Activated T-cell treated with anti-CD3 and anti-CD28 coated beads for 24 hours (primary cell): ENCODE measurements around the gene CST11.

Experiments
- DNase-seq: peaks from one replicate; pipeline ENCODE4 v3.0.0-alpha.2; 2020; ENCODE audit warnings: low read depth

CST11 gene

DNA sequence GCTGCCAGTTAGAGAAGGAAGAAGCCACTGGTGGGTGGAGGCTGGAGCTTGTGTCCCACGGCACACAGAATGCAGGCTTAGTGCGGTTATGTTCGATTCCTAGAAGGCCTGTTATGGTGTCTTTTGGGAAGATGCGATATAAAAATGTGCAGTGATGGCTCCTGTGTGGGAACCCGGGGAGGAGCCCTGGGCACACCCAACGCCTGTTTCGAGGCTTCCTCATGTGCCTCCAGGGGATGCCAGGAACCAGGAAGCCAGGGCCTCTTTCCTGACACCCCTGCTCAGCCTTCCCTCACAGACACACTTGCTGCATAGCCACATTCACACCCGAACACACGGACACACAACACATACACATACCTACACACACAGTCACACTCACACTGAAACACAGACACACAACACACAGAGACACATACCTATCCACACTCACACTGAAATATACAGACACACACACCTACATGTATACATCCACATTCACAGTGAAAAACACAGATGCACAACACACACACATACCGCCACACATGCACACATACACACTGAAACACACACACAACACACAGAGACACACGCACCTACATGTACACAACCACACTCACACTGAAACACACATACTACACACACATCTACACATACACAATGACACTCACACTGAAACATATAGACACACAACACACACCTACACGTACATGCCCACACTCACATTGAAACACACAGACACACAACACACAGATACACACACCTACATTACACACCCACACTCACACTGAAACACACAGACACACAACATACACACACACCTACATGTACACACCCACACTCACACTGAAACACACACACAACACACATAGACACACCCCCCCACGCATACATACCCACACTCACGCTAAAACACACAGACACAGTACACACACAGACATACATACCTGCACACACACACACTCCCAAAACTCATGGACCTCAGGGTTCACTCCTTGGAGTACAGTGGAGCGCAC, 1.2 kb upstream of the CST11 start:
- DNase-seq, result no peak

DNA sequence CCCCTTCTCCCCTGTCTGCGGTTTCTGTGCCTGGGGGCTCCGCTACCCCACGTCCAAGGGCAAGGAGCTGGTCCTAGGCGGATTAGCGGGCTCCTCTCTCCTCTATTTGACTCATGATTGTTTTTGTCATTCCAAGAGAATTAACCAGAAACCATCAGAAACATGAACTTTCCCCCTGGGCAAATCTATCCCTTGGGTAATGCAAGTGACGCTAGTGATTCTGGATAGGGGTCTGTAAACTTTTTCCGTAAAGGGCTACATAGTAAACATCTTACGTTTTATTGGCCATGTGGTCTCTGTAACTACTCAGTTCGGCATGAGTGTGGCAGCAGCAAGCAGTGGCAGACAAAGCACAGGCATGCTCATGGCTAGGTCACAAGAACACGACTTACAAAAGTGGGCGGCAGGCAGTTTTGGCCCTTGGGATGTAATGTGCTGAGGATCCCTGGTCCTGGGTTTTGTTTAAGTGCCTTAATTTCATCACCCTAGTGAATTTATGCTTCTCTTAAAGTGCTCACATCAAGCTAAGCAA, 654 bp downstream of the CST11 start:
- no peak for DNase-seq

DNA sequence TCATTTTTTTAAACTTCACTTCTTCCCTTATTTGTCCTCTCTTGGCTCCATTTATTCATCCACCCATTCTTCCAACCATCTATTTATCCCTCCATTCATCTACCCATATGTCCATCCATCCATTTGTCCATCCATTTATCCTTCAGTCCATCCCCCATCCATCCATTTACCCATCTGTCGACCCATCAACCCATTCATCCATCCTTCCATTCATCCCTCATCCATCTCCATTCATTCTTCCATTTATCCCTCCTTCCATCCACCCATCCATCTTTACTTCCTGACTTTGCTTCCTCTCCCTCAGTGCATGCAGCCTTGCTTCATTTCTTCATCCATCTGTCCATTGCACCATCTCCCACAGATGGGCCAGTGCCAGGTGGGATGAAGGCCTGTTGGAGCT, 1.8 kb downstream of the CST11 start:
- DNase-seq, result no peak

DNA sequence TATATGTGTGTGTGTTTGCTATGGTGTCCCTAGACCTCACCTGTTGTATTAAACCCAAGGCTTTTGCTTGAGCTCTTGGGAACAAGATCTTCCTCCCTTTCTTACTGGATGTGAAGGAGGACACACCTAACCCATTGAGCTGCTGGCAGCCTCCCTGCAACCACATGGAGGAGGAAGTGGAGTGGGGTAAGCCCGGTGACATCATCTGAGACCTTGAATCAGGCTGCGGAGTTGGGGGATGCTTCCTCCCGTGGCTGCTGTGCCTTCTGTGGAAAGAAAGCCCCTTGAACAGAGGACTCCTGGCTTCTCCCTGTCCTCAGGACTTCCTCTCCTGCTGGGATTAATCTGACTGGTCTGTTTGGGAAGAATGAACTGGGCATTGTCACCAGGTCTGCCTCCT, 3.3 kb downstream of the CST11 start:
- DNase-seq, result no peak

DNA sequence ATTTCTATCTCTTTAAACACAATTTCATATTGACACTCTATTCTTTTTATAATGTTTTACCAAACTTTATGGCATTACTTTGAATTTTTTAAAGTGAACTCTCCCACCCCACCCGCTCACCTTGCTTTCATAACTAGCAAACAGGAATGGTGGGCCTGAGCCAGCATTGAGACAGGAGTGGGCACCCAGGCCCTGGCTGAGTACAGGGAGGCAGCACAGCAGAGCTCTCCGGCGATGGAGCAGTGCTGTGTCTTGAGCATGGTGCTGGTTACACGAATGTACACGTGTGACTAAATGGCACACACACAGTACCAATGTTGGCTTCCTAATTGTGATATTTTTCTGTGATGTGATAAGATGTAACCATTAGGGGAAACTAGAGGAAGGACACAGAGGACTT, 4.5 kb downstream of the CST11 start:
- no peak for DNase-seq

DNA sequence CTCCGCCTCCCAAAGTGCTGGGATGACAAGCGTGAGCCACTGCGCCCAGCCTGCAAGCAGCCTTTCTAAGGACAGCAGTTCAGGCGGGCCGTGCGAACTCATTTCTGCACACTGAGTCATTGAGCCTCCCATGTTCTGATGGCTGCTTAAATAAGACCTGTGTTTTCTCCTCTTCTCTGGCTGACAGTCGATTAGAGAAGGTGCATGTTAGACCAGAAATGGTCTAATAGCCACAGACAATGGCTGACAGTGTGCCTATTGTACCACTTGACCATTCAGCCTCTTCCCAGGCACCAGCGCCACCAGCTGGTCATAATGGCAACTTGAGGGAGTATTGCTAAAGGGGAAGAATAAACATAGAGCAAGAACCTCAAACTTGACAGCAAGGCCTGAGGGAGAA, 6.2 kb downstream of the CST11 start:
- DNase-seq, result no peak

DNA sequence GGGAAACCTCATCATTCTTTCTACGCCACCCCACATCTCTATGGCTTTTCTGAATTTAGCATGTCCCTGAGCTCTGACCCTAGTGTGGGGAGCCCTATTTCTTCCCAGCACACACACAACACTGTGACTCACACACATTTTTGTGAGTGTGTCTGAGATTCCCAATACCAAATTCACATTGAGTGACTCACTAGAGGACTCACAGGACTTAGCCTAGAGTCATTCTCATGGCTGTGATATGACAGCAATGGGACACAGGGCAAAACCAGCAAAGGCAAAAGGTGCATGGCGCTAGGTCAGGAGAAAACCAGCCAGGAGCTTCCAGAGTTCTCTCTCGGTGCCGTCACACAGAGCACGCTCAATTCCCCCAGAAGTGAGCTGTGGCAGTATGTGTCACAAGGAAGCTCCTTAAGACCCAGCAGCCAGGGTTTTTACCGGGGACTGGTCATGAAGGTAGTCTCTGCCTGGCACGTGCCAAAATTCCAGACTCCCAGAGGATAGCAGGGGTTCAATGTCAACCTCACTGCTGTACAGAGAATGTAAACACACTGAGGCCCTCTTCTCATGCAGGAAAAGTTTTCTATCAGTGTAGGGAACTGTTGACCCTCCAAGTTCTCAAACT, 7.0 kb downstream of the CST11 start:
- no peak for DNase-seq

DNA sequence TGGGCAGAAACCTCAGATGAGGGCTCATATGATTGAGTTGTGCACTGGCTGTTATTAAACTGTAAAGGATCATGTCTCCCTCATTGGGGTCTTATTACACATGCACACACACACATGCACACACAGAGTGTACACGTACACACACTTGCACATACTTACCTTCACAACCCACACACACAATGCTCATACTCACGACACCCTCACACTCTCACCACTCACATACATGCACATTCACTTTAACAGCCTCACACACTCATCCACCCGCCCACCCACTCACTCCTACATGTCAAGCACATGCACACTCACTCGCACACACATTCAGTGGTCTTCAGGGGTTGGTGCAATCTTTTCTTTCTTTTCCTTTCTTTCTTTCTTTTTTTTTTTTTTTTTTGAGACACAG, 7.8 kb downstream of the CST11 start:
- no peak for DNase-seq

DNA sequence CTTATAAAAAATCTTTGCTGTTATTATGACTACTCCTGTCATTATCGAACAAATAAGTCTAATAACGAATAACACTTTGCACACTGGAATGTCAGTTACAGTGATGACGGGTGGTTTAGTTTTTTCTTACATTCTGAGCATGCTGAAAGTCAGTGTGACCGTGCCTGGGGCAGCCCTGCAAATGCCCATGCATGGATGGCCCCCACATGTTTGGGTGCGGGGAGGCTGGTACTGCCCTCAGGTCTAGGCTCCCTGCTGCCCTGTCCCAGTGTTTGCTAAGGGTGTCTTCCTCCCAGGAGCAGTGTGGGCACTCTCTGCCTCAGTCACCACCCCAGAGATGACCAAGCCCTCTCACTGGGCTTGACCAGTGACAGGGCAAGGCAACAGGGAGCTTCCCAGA, 10.2 kb downstream of the CST11 start:
- DNase-seq, result no peak

DNA sequence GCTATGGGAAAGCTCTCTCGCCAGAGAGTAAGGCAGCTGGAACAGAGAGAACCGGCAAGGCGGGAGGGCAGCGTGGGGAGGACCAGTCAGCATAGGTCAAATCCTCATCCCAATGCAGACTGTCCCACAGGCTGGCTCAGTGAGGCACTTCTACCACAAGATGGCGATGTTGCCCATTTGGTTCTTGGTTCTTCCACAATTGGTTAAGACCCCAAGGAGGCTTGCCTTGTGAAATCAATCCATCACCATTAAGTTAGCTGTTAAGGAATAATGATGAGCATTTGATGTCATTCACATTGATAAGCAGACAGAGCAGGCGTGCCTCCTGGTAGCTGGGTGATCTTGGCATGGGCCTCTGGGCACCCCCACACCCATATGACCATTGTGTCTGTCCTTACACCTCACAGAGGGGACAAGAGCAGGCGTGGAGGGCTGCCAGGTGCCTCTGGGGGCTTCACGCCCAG, 10.8 kb downstream of the CST11 start:
- peak; percentile 55 for DNase-seq

DNA sequence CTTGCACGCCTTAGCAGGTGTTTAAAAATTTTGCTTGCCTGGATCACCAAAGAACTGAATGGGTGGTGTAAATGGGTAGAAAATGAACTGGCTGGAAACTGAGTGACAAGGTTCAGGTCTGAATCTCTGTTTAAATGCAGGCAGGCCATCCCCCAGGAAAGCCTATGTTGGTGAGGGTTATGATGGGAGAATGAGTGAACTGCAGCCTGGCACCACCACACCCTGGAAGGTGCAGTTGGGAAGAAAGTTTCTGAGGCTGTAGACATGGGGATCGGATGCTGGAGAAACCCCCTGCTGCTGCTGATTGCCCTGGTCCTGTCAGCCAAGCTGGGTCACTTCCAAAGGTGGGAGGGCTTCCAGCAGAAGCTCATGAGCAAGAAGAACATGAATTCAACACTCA, 12.7 kb downstream of the CST11 start:
- DNase-seq, result no peak

DNA sequence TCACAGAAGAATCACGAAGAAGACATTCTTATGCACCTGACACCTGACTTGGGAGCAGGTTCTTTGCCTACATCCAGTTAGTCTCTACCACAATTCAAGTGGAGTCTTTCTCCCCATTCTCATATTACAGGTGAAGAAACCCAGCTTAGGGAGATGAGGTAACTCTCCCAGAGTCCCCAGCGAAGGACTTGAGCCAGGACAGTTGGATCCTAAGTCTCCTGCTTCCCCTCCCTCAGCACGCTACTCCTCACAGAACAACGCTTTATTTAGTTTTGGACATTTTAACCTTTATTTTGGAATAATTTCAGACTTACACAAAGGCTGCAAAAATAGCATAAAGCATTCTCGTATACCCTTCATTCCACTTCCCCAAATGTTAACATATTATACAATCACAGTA, 14.0 kb downstream of the CST11 start:
- no peak for DNase-seq

DNA sequence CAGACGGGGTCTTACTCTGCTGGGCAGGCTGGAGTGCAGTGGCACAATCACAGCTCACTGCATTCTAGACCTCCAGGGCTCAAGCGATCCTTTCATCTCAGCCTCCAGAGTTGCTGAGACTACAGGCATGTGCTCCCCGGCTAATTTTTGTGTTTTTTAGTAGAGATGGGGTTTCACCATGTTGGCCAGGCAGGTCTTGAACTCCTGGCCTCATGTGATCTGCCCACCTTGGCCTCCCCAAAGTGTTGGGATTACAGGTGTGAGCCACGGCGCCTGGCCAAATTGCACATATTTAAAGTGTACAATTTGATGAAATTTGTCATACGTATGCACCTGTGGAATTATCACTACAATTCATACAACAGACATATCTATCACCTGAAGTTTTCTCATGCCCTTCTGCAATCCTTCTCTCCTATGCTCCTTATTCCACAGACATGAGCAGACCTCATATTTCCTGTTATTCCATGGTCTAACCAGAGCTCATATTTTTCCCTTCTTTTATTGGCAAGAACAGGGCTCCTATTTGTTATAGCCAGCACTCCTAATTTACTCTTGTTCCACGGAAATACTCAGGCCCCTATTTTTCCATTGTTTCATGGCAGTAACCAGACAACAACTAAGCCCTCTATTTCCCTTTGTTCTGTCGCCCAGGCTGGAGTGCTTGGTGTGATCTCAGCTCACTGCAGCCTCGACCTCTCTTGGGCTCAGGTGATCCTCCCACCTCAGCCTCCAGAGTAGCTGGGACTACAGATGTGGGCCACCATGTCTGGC, 15.4 kb downstream of the CST11 start:
- DNase-seq, result no peak

DNA sequence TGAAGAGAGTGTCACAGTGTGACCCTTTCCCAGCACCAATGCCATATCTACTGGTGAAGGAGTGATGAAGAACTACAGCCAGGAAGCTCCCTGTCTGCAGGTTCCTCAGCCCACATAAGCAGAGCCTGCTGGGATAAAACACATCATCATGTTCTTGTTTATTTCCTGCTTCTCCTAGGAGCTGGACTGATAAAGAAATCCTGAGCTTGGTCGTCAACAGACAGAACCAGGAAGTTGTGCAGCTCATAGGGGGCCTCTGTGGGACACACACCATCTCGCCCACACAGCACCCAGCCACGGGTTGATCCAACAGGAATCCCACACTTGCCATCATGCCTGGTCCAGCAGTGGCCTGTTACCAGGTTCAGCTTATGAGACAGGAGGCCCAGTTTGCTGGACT, 16.0 kb downstream of the CST11 start:
- DNase-seq, result no peak

DNA sequence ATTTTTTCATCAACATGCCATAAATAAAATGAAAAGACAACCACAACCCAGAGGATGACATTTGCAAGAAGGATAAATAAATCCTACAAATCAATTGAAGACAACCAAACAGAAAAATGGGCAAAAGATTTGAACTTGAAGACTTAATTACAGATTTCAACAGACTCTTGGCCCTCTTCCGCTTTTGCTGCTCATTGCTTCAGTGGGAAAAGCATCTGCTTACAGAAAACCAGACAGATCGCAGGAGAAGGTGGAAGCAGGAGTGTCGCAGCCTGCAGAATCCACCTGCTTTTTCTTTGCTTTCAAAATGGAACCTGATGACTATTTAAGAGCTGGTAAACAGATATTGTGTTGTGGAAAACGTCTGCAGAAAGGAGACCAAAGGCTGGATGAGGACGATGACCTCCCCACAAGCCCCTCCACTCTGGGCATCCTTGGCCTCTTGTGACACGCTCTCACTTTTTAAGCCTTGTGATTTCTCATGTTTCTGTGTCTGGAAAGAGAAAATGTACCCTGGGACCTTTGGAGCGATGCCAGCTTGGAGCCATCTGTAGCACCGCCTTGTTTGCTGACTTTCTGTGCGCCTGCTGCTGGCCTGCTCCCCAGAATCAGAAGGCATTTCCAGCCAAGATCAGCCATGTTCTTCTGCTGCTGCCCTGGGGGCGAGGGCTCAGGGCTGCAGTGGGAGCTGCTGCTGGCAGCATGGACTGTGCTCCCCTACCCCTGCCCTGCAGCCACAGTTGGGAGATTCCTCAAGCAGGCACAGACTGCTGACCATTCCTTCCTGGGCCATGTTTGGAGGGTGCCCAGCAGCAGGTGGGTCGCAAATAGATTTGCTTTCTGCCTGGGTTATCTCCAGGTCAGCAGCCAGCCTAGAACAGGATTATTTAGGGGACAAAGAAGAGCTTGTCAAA, 16.8 kb downstream of the CST11 start:
- DNase-seq, result no peak

DNA sequence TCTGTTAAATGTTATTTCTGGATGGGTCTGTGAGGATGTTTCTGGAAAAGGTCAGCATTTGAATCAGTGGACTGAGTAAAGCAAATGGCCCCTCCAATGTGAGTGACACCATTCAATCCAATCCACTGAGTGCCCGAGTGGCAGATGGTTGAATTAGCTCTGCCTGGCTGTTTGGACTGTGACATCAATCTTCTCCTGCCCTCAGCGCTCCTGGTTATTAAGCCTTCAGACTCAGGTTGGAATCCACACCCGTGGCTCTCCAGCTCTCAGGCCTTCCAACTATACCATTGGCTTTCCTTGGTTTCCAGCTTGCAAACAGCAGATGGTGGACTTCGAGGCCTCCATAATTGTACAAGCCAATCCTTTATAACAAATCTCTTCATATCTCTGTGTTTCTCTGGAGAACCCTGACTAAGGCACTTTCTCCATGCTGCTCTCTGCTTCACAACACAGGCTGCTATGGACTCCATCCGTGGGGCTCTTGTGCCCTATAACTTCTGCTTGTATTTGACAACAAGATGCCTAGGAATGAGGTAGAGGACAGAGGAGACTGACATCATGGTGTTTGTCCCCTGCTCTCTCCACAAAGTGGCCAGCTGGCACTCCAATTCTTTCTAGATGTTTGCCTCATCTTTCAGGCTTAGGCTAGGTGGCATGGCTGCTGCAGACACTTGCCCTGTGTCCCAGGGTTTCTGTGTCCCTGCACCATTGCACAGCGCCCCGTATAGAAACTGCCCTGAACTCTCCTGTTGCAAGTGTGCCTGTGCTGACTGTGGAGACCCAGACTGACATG, 18.0 kb downstream of the CST11 start:
- no peak for DNase-seq

DNA sequence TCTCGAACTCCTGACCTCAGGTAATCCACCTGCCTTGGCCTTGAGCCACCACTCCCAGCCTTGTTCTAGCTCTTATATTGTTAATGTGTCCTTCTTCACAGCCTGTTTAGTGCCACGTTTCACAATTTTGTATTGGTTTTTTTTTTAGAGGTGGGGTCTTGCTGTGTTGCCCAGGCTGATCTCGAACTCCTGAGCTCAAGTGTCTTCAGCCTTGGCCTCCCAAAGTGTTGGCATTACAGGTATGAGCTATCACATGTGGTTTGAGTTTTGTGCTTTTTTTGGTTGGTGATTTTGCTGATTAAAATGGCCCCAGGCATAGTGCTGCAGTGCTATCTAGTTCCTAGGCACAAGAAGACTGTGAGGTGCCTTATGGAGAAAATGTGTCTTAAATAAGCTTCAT, 19.0 kb downstream of the CST11 start:
- no peak for DNase-seq

DNA sequence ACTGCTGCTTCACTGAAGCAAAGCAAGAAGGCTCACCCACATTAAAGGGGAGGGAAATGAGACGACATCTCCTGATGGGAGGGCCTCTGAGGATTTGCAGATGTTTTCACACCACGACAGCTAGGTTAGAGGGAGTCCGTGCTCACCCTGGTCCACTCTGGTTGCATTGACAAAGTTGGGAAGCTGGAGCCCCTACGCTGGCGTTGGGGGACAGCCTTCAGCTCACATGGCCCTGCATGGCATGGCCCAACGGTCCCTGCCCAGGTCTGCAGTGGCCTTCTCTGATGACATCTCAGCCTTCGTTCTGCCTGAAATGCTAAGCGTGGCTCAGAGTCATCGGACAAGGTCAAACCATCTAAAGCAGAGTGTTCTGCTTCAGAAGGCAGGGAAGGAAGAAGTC, 27.5 kb downstream of the CST11 start:
- no peak for DNase-seq

DNA sequence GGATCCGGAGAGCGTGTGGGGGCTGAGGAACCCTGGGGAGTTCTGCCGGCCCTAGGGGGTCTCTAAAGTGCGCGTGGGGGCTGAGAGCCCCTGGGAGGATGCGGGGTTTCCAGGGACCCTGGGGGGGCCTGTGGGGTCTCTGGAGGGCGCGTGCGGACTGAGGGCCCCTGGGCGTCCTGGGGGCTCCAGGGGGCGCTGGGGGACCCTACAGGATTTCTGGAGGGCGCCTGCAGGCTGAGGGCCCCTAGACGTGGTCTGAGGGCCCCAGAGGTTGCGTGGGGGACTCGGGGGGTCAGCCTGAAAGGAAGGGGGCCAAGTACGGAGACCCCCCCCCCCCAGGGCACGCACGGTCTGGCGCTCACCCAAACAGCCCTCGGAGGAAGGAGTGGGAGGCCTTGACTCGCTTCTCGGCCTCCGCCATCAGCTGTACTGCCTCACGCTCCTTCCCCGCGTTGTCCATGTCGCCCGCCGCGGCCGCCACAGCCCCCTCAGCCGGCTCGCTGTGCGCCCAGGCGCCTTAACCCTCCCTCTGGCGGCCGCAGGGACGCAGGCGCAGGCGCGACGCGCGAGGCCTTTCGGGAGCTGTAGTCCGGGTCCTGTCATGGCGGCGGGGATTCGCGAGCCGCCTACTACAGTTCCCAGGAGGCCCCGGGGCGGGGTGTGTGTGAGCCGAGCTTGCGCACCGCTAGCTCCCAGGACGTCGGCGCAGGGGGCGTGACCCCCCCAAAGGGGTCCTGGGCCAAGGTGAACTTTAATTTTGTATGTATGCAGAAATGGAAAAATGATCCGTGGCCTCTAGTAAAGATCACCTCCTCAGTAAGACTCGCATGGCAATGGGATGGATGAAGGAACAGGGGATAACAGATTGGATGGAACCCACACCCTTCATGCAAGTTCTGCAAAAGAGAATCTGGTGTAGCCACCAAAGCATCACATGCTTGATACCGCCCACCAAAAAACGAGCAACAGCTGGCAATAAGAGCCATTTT, 31.4 kb downstream of the CST11 start, which contains the start of gene NAPB:
NAPB (minus strand) TSS at position 546 of the 989 bp plus-strand sequence; CDS start at position 460, 86 bp downstream.
- peak; percentile 90 for DNase-seq
